ENCODE data around the gene PPP1R3G.
A peak's percentile ranks its signal among the peaks of the same experiment; 100 is the strongest.

Gene PPP1R3G

DNA sequence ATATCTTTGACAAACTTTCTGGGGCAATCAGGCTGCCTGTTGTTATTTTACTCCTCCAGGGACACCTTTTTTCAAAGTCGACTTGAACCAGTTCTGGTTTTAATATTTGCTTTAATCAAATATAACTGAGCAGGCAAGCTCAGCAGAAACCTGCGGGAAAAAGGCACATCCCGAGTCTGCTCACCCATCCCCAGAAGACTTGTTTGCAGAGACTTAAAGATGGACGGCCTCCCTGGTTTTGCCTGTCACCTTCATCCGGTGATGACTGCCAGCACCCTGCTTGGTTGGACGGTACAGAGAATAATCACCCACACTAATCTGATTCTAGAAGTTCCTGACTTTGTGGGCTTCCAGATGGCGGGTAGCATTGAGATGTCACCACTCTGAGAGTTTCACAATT lies 36.8 kb downstream of the PPP1R3G start:
- no peak for DNase-seq

DNA sequence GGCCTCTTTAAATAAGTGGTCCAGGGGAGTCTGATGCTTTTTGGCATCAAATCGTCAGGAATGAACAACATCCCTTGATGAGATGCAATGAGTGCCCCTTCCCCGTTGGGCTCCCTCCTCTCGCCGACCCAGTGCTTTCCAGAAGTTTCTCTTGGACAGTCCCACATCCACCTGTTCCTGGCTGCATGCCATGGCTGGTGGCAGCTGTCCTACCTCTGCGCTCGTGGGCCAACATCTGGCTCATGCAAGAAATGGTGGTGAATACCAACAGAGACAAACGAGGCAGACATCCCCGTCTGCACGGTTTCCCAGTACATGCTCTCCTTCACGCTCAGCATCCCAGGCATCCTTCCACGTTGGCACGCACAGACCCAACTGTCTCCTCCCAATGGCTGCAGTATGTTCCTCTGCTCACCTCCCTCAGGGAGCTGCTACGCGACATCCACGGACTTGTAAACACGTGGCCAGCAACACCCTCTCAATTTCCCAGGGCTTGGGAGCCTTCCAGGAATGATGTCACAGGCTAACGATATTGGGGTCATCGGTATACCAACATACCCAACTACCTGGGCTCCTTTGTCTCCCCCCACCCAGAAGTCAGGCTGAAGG lies 37.5 kb downstream of the PPP1R3G start:
- DNase-seq = no peak

- no peak for DNase-seq
Observed at GRCh38 chr6:5123296-5124143, 38.4 kb downstream of the PPP1R3G start.

- DNase-seq = no peak
Observed at GRCh38 chr6:5124526-5124925, 39.4 kb downstream of the PPP1R3G start.

DNA sequence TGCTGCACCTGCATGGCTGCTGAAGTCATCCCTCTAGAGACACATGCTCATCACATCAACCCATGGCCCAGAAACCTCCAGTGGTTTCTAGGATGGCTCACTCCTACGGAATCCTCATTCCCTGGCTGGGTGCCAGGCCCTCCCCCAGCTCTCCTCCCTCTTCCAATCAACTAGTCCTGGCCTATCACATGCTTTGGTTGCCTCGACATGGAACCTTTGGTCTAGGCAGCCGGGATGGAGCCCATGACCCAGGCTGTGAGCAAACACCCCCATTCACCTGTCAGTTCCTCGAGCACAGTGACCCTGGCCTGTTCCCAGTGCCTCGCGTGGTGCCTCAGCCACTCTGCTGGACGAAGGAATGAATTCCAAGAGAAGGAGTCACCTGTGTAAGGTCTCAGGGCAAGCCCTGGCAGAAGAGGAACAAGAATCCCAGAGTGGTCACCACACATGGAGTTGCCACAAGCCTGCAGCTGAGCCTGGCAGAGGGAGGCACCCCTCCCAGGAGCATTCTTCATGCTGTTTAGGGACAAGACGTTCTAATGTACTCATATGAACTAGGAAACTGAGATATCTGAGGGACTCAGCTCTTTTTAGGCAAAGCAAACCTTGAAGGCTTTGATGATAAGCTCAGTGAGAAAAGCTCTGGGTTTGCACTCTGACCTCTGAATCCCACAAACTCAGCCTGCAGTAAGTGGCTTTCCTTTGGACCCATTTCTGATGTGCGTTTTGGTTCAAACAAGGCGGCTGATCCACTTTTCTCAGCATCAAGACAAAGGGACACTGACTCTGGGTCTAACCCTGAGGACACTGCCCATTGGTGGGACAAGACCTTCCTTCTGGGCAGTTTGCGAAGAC lies 40.2 kb downstream of the PPP1R3G start:
- no peak for DNase-seq

DNA sequence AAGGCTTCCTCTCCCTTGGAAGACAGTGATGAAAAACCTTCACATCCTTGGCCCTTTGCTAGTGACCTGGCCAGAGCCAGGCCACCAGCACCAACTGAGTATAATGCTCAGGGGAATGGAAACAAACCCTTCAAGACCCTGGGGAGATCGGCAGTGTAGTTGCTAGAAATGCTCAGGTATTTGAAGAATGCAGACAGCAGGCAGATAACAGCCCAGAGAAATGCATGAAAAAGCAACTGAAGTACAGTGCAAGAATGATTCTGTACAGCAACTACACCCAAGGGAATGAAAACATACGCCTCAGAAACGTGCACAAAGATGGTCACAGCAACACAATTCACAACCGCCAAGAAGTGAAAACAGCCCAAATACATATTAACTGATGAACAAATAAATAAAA lies 41.1 kb downstream of the PPP1R3G start:
- no peak for DNase-seq

- no peak for DNase-seq
Observed at GRCh38 chr6:5127106-5127687, 42.1 kb downstream of the PPP1R3G start.

- no peak for DNase-seq
Observed at GRCh38 chr6:5128351-5128750, 43.2 kb downstream of the PPP1R3G start.

- DNase-seq = no peak
Observed at GRCh38 chr6:5130135-5130866, 45.2 kb downstream of the PPP1R3G start.

- DNase-seq = no peak
Observed at GRCh38 chr6:5132731-5133130, 47.6 kb downstream of the PPP1R3G start.

DNA sequence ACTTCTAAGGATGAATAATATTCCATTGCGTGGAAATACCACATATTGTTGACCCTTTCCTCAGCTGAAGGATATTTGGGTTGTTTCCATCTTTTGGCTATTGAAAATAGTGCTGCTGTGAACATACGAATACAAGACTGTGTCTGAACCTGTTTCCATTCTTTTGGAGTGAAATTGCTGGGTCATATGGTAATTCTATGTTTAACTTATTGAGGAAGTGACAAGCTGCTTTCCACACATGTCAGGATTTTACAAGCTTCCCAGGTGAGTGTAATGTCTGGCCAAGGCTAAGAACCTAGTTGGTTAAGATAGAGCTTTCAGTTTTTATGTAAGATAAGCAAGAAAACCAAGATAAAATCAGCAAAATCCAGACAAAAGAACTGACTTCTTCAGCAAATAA lies 48.8 kb downstream of the PPP1R3G start:
- DNase-seq = no peak

GRCh38 chr6:5135788-5136376 lies 50.7 kb downstream of the PPP1R3G start:
- peak; percentile 36 for DNase-seq

GRCh38 chr6:5136851-5137250 lies 51.7 kb downstream of the PPP1R3G start:
- DNase-seq = no peak
